Liver (tissue), 9 donors: ENCODE results near the gene SPC24. TPM values are rescaled to one million over a fixed set of nuclear protein-coding genes. Genes with fewer than 3 reads are reported as not detected.

Source experiments
- DNase-seq: peaks from one replicate; pipeline ENCODE4 v3.0.0-alpha.2; 2017; ENCODE audit warnings: low spot score
- H3K27ac ChIP-seq, 2 donors: one replicate each; pipeline ENCODE4 v1.7.0; 2013; ENCODE audit warnings: inconsistent platforms in 2 of 2, low read length in 2 of 2, control low read depth in 1 of 2, low read depth in 1 of 2, mild to moderate bottlenecking in 1 of 2
- H3K27me3 ChIP-seq, 4 donors: one replicate each; pipeline versions ENCODE4 v1.6.1 to v1.7.0; 2013; ENCODE audit warnings: low read length in 3 of 4, inconsistent platforms in 1 of 4, mild to moderate bottlenecking in 1 of 4, moderate library complexity in 1 of 4; ENCODE audit not compliant: control insufficient read depth in 4 of 4, insufficient read depth in 4 of 4
- H3K36me3 ChIP-seq, 4 donors: one replicate each; pipeline versions ENCODE4 v1.6.1 to v1.7.0; 2013; ENCODE audit warnings: low read length in 3 of 4, mild to moderate bottlenecking in 3 of 4, low read depth in 1 of 4, moderate library complexity in 1 of 4; ENCODE audit not compliant: control insufficient read depth in 4 of 4, insufficient read depth in 3 of 4
- H3K4me1 ChIP-seq, 4 donors: one replicate each; pipeline versions ENCODE4 v1.6.1 to v1.7.0; 2013; ENCODE audit warnings: low read length in 3 of 4, mild to moderate bottlenecking in 3 of 4, moderate library complexity in 1 of 4; ENCODE audit not compliant: control insufficient read depth in 4 of 4, insufficient read depth in 4 of 4
- H3K4me3 ChIP-seq, 3 donors: one replicate each; pipeline versions ENCODE4 v1.6.1 to v1.7.0; 2013; ENCODE audit warnings: low read length in 3 of 3, control low read depth in 1 of 3, low read depth in 1 of 3, mild to moderate bottlenecking in 1 of 3
- H3K9ac ChIP-seq, 2 donors: one replicate each; pipeline ENCODE4 v1.7.0; 2013; ENCODE audit warnings: low read length in 2 of 2, mild to moderate bottlenecking in 2 of 2, moderate library complexity in 2 of 2, control low read depth in 1 of 2, low read depth in 1 of 2
- H3K9me3 ChIP-seq, 4 donors: one replicate each; pipeline versions ENCODE4 v1.6.1 to v1.7.0; 2013; ENCODE audit warnings: low read length in 3 of 4; ENCODE audit not compliant: control insufficient read depth in 4 of 4
- EGR1 ChIP-seq, 2 donors: IDR thresholded peaks; 2 replicates each; pipeline ENCODE4 v1.6.1; 2016 to 2018; ENCODE audit warnings: antibody characterized with exemption in 2 of 2, low read depth in 2 of 2
- FOXA1 ChIP-seq: IDR thresholded peaks from 2 replicates; pipeline ENCODE4 v1.6.1; 2016; ENCODE audit warnings: antibody characterized with exemption
- FOXA2 ChIP-seq: IDR thresholded peaks from 2 replicates; pipeline ENCODE4 v1.6.1; 2016; ENCODE audit warnings: antibody characterized with exemption
- GABPA ChIP-seq, 2 donors: IDR thresholded peaks in 1 of 2; conservative IDR thresholded peaks in 1 of 2; 2 replicates each; pipeline ENCODE4 v1.6.1; 2016; ENCODE audit warnings: antibody characterized with exemption in 2 of 2, mild to moderate bottlenecking in 1 of 2, moderate library complexity in 1 of 2
- HNF4A ChIP-seq, 2 donors: conservative IDR thresholded peaks; 2 replicates each; pipeline ENCODE4 v1.6.1; 2016; ENCODE audit warnings: antibody characterized with exemption in 2 of 2, mild to moderate bottlenecking in 2 of 2
- HNF4G ChIP-seq: IDR thresholded peaks from 2 replicates; pipeline ENCODE4 v1.6.1; 2016; ENCODE audit warnings: antibody characterized with exemption
- JUND ChIP-seq, 2 donors: IDR thresholded peaks; 2 replicates each; pipeline ENCODE4 v1.6.1; 2016; ENCODE audit warnings: antibody characterized with exemption in 2 of 2
- NR2F2 ChIP-seq: IDR thresholded peaks from 2 replicates; pipeline ENCODE4 v1.6.1; 2016; ENCODE audit warnings: antibody characterized with exemption
- RAD21 ChIP-seq, 2 donors: IDR thresholded peaks; 2 replicates each; pipeline ENCODE4 v1.6.1; 2016; ENCODE audit warnings: antibody characterized with exemption in 2 of 2, mild to moderate bottlenecking in 2 of 2
- RXRA ChIP-seq, 2 donors: IDR thresholded peaks; 2 replicates each; pipeline ENCODE4 v1.6.1; 2017 to 2018; ENCODE audit warnings: antibody characterized with exemption in 2 of 2, mild to moderate bottlenecking in 1 of 2
- SP1 ChIP-seq: IDR thresholded peaks from 2 replicates; pipeline ENCODE4 v1.6.1; 2018; ENCODE audit warnings: antibody characterized with exemption, mild to moderate bottlenecking
- TAF1 ChIP-seq: conservative IDR thresholded peaks from 2 replicates; pipeline ENCODE4 v1.6.1; 2016; ENCODE audit warnings: antibody characterized with exemption, mild to moderate bottlenecking
- YY1 ChIP-seq: IDR thresholded peaks from 2 replicates; pipeline ENCODE4 v1.6.1; 2016; ENCODE audit warnings: antibody characterized with exemption, mild to moderate bottlenecking
- WGBS: extraction: QIAGEN DNeasy Blood & Tissue Kit; methylation state at CpG from one replicate; pipeline ENCODE4 v1.1.7; 2013; 5-methylcytosine and 5-hydroxymethylcytosine counted together
- polyA plus RNA-seq, 2 donors: library from polyadenylated mRNA; stranded (reverse) in 1 of 2; unstranded in 1 of 2; fragments of 200-250 nt in 1 of 2; fragments of >200 nt in 1 of 2; fragmentation: Nextera tagmentation in 1 of 2; extraction: Ambion mirVana in 1 of 2; gene quantifications; one replicate each; pipeline versions ENCODE4 v1.2.1 to v1.2.3, GENCODE V29; 2013 to 2015
- total RNA-seq, 2 donors: library from RNA; depleted of rRNA; stranded (reverse); fragments of >200 nt; gene quantifications; one replicate each; pipeline ENCODE4 v1.2.3, GENCODE V29; 2014
- TF ChIP-seq, protein P1 (sequence below): IDR thresholded peaks from 2 replicates; pipeline ENCODE4 v1.6.1; 2016; ENCODE audit warnings: antibody characterized with exemption, mild to moderate bottlenecking
- TF ChIP-seq, protein P2 (sequence below): IDR thresholded peaks from 2 replicates; pipeline ENCODE4 v1.6.1; 2016; ENCODE audit warnings: antibody characterized with exemption
- TF ChIP-seq, protein P3 (sequence below): IDR thresholded peaks from 2 replicates; pipeline ENCODE4 v1.6.1; 2016; ENCODE audit warnings: antibody characterized with exemption
- TF ChIP-seq, protein P4 (sequence below): IDR thresholded peaks from 2 replicates; pipeline ENCODE4 v1.6.1; 2016; ENCODE audit warnings: antibody characterized with exemption
- TF ChIP-seq, protein P5 (sequence below): fragments of 150-350 bp; IDR thresholded peaks from 2 replicates; pipeline ENCODE4 v1.5.1; 2017; ENCODE audit warnings: improper control_type of control experiment, low read depth, low read length; ENCODE audit not compliant: missing input control
- donor health status: healthy.
- donor health status: healthy.
- donor health status: healthy.
- donor health status: healthy.
- donor health status: healthy.

SPC24 gene
- total and polyA plus RNA-seq, 4 donors: 0.42 to 72.5 (median 1.3) TPM

DNA sequence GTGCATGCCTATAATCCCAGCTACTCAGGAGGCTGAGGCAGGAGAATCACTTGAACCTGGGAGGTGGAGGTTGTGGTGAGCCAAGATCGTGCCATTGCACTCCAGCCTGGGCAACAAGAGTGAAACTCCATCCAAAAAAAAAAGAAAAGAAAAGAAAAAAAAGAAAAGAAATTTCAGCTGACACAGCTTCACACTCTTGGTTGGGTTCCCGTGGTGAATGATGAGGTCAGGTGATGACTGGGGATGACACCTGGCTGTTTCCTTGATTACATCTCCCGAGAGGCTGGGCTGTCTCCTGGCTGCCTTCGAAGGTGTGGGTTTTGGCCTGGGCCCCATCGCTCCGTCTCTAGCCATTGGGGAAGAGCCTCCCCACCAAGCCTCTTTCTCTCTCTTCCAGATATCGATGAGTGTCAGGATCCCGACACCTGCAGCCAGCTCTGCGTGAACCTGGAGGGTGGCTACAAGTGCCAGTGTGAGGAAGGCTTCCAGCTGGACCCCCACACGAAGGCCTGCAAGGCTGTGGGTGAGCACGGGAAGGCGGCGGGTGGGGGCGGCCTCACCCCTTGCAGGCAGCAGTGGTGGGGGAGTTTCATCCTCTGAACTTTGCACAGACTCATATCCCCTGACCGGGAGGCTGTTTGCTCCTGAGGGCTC is 44.3 kb downstream of the SPC24 start (continued):
- TF ChIP-seq, protein P1, sequence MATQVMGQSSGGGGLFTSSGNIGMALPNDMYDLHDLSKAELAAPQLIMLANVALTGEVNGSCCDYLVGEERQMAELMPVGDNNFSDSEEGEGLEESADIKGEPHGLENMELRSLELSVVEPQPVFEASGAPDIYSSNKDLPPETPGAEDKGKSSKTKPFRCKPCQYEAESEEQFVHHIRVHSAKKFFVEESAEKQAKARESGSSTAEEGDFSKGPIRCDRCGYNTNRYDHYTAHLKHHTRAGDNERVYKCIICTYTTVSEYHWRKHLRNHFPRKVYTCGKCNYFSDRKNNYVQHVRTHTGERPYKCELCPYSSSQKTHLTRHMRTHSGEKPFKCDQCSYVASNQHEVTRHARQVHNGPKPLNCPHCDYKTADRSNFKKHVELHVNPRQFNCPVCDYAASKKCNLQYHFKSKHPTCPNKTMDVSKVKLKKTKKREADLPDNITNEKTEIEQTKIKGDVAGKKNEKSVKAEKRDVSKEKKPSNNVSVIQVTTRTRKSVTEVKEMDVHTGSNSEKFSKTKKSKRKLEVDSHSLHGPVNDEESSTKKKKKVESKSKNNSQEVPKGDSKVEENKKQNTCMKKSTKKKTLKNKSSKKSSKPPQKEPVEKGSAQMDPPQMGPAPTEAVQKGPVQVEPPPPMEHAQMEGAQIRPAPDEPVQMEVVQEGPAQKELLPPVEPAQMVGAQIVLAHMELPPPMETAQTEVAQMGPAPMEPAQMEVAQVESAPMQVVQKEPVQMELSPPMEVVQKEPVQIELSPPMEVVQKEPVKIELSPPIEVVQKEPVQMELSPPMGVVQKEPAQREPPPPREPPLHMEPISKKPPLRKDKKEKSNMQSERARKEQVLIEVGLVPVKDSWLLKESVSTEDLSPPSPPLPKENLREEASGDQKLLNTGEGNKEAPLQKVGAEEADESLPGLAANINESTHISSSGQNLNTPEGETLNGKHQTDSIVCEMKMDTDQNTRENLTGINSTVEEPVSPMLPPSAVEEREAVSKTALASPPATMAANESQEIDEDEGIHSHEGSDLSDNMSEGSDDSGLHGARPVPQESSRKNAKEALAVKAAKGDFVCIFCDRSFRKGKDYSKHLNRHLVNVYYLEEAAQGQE: no peak
- TF ChIP-seq SP1: no peak
- TF ChIP-seq HNF4G: no peak
- TF ChIP-seq HNF4A (conservative IDR thresholded peaks at IDR 0.05): no peak
- TF ChIP-seq EGR1 (IDR thresholded peaks at IDR 0.05; ENCODE audit: low read depth in 2 of 2): no peak
- no peak for TF ChIP-seq YY1
- TF ChIP-seq JUND (IDR thresholded peaks at IDR 0.05): no peak
- TF ChIP-seq, protein P2, sequence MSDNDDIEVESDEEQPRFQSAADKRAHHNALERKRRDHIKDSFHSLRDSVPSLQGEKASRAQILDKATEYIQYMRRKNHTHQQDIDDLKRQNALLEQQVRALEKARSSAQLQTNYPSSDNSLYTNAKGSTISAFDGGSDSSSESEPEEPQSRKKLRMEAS: no peak

DNA sequence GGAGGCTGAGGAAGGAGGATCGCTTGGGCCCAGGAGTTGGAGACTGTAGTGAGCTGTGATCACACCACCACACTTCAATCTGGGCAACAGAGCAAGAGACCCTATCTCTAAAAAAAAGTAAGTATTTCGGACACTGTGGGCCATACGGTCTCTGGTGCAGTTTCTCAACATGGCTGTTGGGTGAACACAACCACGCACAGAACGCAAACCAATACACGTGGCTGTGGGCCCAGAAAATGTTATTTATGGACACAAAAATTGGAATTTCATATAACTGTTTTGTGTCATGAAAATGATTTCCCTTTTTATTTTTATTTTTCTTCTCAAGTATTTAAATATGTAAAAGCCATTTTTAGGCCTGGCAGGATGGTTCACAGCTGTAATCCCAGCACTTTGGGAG is 46.8 kb downstream of the SPC24 start:
- 91% methylated on average over 6 of the region's 6 CpGs for WGBS
- Histone ChIP-seq H3K9ac (no peak overlapping the region), H3K27me3 (no peaks in the 10 kb centered on the region), H3K4me3 (no peak overlapping the region), H3K27ac (no peak overlapping the region), H3K4me1 (peaks cover 0 to 37% (median 23%) of the 10 kb centered on the region in 4 donors), H3K9me3 (no peaks in the 10 kb centered on the region), H3K36me3 (peaks cover 40 to 83% (median 61%) of the 10 kb centered on the region in 4 donors)
- DNase-seq: no peak
- no peak for TF ChIP-seq NR2F2
- TF ChIP-seq SP1: no peak
- TF ChIP-seq EGR1 (IDR thresholded peaks at IDR 0.05; ENCODE audit: low read depth in 2 of 2): no peak
- TF ChIP-seq FOXA2: no peak
- no peak for TF ChIP-seq RAD21 (IDR thresholded peaks at IDR 0.05)
- TF ChIP-seq, protein P3, sequence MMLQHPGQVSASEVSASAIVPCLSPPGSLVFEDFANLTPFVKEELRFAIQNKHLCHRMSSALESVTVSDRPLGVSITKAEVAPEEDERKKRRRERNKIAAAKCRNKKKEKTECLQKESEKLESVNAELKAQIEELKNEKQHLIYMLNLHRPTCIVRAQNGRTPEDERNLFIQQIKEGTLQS: no peak
- TF ChIP-seq JUND (IDR thresholded peaks at IDR 0.05): no peak
- TF ChIP-seq, protein P4, sequence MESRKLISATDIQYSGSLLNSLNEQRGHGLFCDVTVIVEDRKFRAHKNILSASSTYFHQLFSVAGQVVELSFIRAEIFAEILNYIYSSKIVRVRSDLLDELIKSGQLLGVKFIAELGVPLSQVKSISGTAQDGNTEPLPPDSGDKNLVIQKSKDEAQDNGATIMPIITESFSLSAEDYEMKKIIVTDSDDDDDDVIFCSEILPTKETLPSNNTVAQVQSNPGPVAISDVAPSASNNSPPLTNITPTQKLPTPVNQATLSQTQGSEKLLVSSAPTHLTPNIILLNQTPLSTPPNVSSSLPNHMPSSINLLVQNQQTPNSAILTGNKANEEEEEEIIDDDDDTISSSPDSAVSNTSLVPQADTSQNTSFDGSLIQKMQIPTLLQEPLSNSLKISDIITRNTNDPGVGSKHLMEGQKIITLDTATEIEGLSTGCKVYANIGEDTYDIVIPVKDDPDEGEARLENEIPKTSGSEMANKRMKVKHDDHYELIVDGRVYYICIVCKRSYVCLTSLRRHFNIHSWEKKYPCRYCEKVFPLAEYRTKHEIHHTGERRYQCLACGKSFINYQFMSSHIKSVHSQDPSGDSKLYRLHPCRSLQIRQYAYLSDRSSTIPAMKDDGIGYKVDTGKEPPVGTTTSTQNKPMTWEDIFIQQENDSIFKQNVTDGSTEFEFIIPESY: no peak
- no peak for TF ChIP-seq FOXA1
- TF ChIP-seq TAF1: no peak
- TF ChIP-seq, protein P5, sequence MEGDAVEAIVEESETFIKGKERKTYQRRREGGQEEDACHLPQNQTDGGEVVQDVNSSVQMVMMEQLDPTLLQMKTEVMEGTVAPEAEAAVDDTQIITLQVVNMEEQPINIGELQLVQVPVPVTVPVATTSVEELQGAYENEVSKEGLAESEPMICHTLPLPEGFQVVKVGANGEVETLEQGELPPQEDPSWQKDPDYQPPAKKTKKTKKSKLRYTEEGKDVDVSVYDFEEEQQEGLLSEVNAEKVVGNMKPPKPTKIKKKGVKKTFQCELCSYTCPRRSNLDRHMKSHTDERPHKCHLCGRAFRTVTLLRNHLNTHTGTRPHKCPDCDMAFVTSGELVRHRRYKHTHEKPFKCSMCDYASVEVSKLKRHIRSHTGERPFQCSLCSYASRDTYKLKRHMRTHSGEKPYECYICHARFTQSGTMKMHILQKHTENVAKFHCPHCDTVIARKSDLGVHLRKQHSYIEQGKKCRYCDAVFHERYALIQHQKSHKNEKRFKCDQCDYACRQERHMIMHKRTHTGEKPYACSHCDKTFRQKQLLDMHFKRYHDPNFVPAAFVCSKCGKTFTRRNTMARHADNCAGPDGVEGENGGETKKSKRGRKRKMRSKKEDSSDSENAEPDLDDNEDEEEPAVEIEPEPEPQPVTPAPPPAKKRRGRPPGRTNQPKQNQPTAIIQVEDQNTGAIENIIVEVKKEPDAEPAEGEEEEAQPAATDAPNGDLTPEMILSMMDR: no peak
- TF ChIP-seq GABPA (IDR thresholded peaks at IDR 0.05 in 1 of 2, conservative IDR thresholded peaks at IDR 0.05 in 1 of 2): no peak
- no peak for TF ChIP-seq HNF4A (conservative IDR thresholded peaks at IDR 0.05)
- TF ChIP-seq RXRA (IDR thresholded peaks at IDR 0.05): no peak
- TF ChIP-seq, protein P1: no peak
- TF ChIP-seq HNF4G: no peak
